MM.1S (cell line): Measurements from ENCODE around the gene PHC3.
A peak's percentile ranks its signal among the peaks of the same experiment; 100 is the strongest.

Experiments used
- DNase-seq: peaks from one replicate; pipeline ENCODE4 v3.0.0-alpha.2; 2015
- H2AFZ ChIP-seq: fragments of 300-600 bp; sonication (generic); 2 replicates; pipeline ENCODE4 v1.6.0; 2016; ENCODE audit warnings: antibody characterized with exemption, low read length
- H3F3A ChIP-seq: fragments of 300-600 bp; sonication (generic); 2 replicates; pipeline ENCODE4 v1.6.1; 2016; ENCODE audit warnings: mild to moderate bottlenecking, antibody characterized with exemption, low read length, moderate library complexity, mixed read lengths; ENCODE audit not compliant: insufficient read depth
- H3K27ac ChIP-seq: fragments of 300-600 bp; sonication (generic); 2 replicates; pipeline ENCODE4 v1.5.1; 2016; ENCODE audit warnings: mild to moderate bottlenecking, low read length
- H3K27me3 ChIP-seq: fragments of 300-600 bp; sonication (generic); replicated peaks from 2 replicates; pipeline ENCODE4 v1.6.0; 2016; ENCODE audit warnings: low read length; ENCODE audit not compliant: insufficient read depth
- H3K36me3 ChIP-seq: fragments of 300-600 bp; sonication (generic); replicated peaks from 2 replicates; pipeline ENCODE4 v1.6.1; 2016; ENCODE audit warnings: mild to moderate bottlenecking, low read length, mixed read lengths; ENCODE audit not compliant: insufficient read depth
- H3K4me1 ChIP-seq: fragments of 300-600 bp; sonication (generic); 2 replicates; pipeline ENCODE4 v1.6.1; 2016; ENCODE audit warnings: low read length, mixed read lengths
- H3K4me2 ChIP-seq: fragments of 300-600 bp; sonication (generic); 2 replicates; pipeline ENCODE4 v1.6.0; 2016; ENCODE audit warnings: low read depth, low read length
- H3K4me3 ChIP-seq: fragments of 300-600 bp; sonication (generic); 2 replicates; pipeline ENCODE4 v1.5.1; 2016; ENCODE audit warnings: low read length, mixed read lengths
- H3K79me2 ChIP-seq: fragments of 300-600 bp; sonication (generic); 2 replicates; pipeline ENCODE4 v1.6.1; 2016; ENCODE audit warnings: mixed run types, low read length, mixed read lengths
- H3K9ac ChIP-seq: fragments of 300-600 bp; sonication (generic); 2 replicates; pipeline ENCODE4 v1.6.1; 2016; ENCODE audit warnings: low read length, mixed read lengths
- H3K9me2 ChIP-seq: fragments of 300-600 bp; sonication (generic); replicated peaks from 2 replicates; pipeline ENCODE4 v1.6.1; 2016; ENCODE audit warnings: mild to moderate bottlenecking, low read length, mixed read lengths; ENCODE audit not compliant: insufficient read depth
- H3K9me3 ChIP-seq: fragments of 300-600 bp; sonication (generic); replicated peaks from 2 replicates; pipeline ENCODE4 v1.6.1; 2016; ENCODE audit warnings: mild to moderate bottlenecking, low read length, mixed read lengths; ENCODE audit not compliant: insufficient read depth
- H4K20me1 ChIP-seq: fragments of 300-600 bp; sonication (generic); 2 replicates; pipeline ENCODE4 v1.6.1; 2016; ENCODE audit warnings: mild to moderate bottlenecking, low read length, moderate library complexity, mixed read lengths; ENCODE audit not compliant: insufficient read depth
- CTCF ChIP-seq: fragments of 300-600 bp; sonication (generic); IDR thresholded peaks from 2 replicates; pipeline ENCODE4 v1.5.1; 2016; ENCODE audit warnings: antibody characterized with exemption, low read length, mixed read lengths
- EZH2 ChIP-seq: fragments of 300-600 bp; sonication (generic); optimal IDR thresholded peaks from 2 replicates; pipeline ENCODE3; 2017; ENCODE audit warnings: low read depth, mild to moderate bottlenecking, antibody characterized with exemption, low read length, mixed read lengths
- EZH2phosphoT487 ChIP-seq: fragments of 300-600 bp; sonication (generic); IDR thresholded peaks from 2 replicates; pipeline ENCODE4 v1.6.1; 2018; ENCODE audit warnings: antibody characterized with exemption, low read length

PHC3 gene

GRCh38 chr3:170062769-170063168, 118.8 kb downstream of the PHC3 start:
- H3K4me2 ChIP-seq = no peak overlapping the region
- H3K27ac ChIP-seq = no peak overlapping the region
- H3K9me3 ChIP-seq = no peaks in the 10 kb centered on the region
- no peaks in the 10 kb centered on the region for H4K20me1 ChIP-seq
- H3K9me2 ChIP-seq = no peaks in the 10 kb centered on the region
- H3K79me2 ChIP-seq = peaks cover 23% of the 10 kb centered on the region; the same call in 1 of the 2 replicates
- H3K4me1 ChIP-seq = peaks cover 8% of the 10 kb centered on the region
- no peak for DNase-seq
- no peak overlapping the region for H3K4me3 ChIP-seq
- H3F3A ChIP-seq = peaks cover 7% of the 10 kb centered on the region; the same call in 1 of the 2 replicates
- H2AFZ ChIP-seq = no peak overlapping the region
- no peaks in the 10 kb centered on the region for H3K36me3 ChIP-seq
- H3K9ac ChIP-seq = no peak overlapping the region
- no peaks in the 10 kb centered on the region for H3K27me3 ChIP-seq
- TF ChIP-seq CTCF (peak; percentile 19), EZH2phosphoT487 (no peak)

DNA sequence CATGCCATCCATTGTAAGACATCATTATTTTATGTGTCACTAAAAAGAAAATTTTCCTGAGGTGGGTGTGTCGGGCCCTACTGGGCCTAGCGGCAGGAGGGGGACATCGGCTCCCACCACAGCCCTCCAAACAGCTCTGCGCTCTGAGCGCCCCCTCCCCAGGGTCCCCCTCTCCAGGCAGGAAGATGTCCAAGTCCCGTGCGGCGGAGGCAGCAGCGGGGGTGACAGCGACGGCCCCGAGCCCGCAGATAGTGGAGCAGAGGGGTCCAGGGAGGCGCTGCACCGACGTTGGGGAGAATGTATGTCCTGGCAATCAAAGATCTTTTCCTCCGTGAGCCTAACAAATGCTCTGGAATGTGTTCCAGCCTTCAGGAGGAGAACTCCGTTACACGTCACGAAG, 119.5 kb downstream of the PHC3 start:
- H3K9ac ChIP-seq = no peak overlapping the region
- no peaks in the 10 kb centered on the region for H3K9me2 ChIP-seq
- peaks cover 13% of the 10 kb centered on the region for H3F3A ChIP-seq
- H3K9me3 ChIP-seq = no peaks in the 10 kb centered on the region
- H4K20me1 ChIP-seq = no peaks in the 10 kb centered on the region
- no peak for DNase-seq
- no peak overlapping the region for H3K27ac ChIP-seq
- no peak overlapping the region for H3K4me3 ChIP-seq
- peaks cover 26% of the 10 kb centered on the region; the same call in 1 of the 2 replicates for H3K79me2 ChIP-seq
- H2AFZ ChIP-seq = no peak overlapping the region
- H3K36me3 ChIP-seq = no peaks in the 10 kb centered on the region
- H3K4me2 ChIP-seq = no peak overlapping the region
- H3K4me1 ChIP-seq = peaks cover 15% of the 10 kb centered on the region
- TF ChIP-seq EZH2 = no peak
- no peak for TF ChIP-seq CTCF
- TF ChIP-seq EZH2phosphoT487 = no peak
- no peaks in the 10 kb centered on the region for H3K27me3 ChIP-seq

DNA sequence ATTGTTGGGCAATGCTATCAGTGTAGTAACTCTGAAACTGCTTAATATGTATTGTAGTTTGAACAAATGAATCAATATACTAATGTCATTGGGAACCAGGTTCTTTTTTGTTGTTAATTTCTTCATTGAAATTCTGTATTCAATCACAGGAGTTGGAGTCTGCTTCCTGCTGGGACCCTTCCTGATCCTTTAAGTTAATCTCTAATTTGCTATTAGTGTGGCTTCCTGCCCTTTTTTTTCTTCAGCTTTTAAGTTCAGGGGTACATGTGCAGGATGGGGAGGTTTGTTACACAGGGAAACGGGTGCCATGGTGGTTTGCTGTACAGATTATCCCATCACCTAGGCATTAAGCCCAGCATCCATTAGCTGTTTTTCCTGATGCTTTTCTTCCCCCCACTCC, 122.1 kb downstream of the PHC3 start:
- Histone ChIP-seq H3K27me3 (no peaks in the 10 kb centered on the region), H3K4me1 (peaks cover 35% of the 10 kb centered on the region), H3K36me3 (no peaks in the 10 kb centered on the region), H3K79me2 (peaks cover 34% of the 10 kb centered on the region), H3K9me3 (no peaks in the 10 kb centered on the region), H4K20me1 (no peaks in the 10 kb centered on the region), H3K4me3 (no peak overlapping the region), H3K27ac (no peak overlapping the region), H3K9me2 (no peaks in the 10 kb centered on the region), H3K9ac (no peak overlapping the region), H2AFZ (no peak overlapping the region), H3K4me2 (no peak overlapping the region), H3F3A (peaks cover 36% of the 10 kb centered on the region)
- no peak for TF ChIP-seq CTCF
- TF ChIP-seq EZH2phosphoT487 = no peak
- no peak for TF ChIP-seq EZH2
- DNase-seq = no peak
